Urothelium cell line (cell line): ENCODE measurements around the gene CEP72.
"Not testable (repeated sequence)": the region's sequence is repeated elsewhere in the genome, so short reads cannot be mapped to it uniquely, and the experiment has no call there.

ENCODE experiments used
- DNase-seq: peaks from one replicate; pipeline ENCODE4 v3.0.0; 2011; ENCODE audit warnings: low spot score, mixed read lengths
- FAIRE-seq: peaks from 2 replicates; lab custom pipeline; 2011; peaks lifted over from hg19 to GRCh38; lab: Jason Lieb, UNC

CEP72 gene, protein sequence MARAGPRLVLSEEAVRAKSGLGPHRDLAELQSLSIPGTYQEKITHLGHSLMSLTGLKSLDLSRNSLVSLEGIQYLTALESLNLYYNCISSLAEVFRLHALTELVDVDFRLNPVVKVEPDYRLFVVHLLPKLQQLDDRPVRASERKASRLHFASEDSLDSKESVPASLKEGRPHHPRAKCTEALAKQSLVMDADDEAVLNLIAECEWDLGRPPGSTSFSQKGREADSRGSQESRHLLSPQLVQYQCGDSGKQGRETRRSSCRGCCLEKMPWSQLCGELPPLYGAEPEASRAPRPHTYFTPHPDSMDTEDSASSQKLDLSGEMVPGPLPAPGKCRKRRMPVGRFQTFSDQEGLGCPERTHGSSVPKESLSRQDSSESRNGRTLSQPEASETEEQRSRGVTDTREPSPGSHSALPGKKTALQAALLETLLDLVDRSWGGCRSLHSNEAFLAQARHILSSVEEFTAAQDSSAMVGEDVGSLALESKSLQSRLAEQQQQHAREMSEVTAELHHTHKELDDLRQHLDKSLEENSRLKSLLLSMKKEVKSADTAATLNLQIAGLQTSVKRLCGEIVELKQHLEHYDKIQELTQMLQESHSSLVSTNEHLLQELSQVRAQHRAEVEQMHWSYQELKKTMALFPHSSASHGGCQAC

DNA sequence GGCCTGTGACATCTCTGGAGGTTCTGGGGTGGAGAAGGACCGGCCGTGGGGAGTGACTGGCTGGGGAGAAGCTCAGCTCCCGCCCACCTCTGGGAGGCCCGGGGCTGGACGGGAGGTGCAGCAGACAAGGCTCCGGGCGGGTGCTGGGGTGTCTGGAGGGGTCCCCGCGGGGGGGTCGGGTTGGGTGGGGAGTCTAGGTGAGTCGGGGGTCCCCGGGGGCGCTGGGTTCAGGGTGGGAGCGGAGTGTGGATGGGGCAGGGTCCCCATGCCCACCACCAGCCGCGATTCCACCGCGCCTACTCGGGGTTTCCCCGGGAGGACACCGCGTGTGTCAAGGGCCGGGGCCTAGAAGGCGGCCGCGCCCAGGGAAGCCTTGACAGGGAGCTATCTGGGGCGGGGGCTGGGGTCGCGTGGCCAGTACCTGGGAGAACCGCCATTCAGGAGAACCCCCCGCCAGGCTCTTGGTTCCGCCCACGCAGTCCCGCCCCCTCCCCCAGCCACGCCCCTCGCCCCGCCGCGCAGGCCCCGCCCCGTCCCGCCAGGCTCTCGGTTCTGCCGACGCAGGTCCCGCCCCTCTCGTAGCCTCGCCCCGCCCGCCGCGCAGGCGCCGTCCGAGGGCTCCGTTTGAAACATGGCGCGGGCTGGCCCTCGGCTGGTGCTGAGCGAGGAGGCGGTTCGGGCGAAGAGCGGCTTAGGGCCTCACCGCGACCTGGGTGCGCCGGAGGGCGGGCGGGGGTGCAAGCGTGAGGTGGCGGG lies at the start of gene CEP72:
Gene CEP72 (plus strand): TSS at position 610 of the 756 bp plus-strand sequence. CDS start 22 bp downstream, at position 632.
- DNase-seq (peak; percentile 98), FAIRE-seq (peak; percentile 50)

DNA sequence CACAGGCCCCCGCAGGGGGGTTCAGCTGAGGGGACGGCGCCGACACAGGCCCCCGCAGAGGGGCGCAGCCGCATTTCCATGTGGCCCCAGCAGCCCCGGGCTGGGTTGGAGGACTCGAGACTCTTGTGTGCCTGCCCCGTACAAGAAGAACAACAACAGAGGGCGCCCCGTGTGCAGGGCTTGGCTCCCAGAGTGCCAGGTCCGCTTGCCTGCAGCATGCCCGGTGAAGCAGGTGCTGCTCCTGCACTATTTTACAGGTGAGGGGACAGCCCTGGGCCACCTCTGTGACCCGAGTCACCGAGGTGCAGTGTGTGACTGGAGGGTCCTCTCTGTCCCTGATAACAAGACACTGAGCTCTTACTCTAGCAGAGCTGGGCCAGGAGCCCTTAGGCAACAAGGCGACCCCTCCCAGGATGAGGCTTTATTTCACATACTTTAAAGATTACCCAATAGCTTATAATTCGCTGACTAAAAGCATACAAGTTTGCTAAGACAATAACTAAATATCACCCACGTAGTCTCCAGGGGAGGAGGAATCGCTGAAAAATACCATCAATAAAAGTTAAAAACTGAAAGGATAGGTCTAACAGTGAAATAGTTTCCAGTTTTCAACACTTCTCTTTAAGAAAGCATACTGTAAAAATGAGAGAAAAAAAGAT lies 46.2 kb upstream of the CEP72 start:
- DNase-seq: peak; percentile 50
- FAIRE-seq: no peak

DNA sequence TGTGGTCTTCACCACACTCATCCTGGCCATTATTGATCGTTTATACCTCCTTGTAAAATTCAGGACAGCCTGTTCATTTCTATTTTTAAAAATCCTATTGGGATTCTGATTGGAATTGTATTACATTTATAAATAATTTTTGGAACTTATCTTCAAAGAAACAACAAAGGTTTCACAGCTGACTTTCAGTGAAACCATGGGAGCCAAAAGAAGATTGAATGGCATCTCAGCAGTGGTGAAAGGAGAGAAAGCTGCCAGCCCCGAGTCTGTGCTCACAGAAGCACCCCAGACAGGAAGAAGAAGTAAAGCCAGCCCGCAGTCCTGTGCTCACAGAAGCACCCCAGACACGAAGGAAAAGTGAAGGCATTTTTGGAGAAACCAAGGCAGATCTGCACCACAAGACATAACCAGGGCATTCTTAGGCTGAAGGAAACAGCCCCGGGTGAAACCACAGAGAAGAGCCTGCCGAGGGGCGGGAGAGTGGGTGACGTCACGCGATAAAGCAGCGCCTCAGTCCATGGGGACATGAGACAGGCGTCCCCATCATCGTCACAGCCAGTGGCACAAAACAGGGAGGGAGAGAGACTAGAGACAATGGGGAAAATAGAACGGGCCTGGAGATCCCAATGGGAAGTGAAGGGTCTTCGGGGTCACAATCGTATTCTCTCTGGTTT lies 45.4 kb upstream of the CEP72 start:
- FAIRE-seq (no peak), DNase-seq (no peak)

DNA sequence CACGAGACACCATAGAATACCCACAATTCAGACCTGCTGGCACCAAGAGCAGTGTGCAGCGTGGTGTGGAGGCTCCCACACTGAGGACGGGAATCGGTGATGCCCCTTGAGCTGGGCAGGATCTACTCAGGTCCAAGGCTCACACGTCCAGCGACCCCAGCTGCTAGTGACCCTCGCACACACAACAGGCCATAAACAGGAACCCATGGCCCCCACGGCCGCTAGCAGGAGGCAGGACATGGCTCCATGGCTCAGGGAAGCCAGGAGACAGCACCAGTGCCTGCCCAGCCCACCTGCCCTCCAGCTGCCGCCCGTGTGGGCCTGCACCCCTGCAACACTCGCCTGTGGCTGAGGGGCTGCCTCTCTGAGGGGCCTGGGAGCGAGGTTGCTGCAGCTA lies 44.5 kb upstream of the CEP72 start:
- FAIRE-seq: no peak
- no peak for DNase-seq

DNA sequence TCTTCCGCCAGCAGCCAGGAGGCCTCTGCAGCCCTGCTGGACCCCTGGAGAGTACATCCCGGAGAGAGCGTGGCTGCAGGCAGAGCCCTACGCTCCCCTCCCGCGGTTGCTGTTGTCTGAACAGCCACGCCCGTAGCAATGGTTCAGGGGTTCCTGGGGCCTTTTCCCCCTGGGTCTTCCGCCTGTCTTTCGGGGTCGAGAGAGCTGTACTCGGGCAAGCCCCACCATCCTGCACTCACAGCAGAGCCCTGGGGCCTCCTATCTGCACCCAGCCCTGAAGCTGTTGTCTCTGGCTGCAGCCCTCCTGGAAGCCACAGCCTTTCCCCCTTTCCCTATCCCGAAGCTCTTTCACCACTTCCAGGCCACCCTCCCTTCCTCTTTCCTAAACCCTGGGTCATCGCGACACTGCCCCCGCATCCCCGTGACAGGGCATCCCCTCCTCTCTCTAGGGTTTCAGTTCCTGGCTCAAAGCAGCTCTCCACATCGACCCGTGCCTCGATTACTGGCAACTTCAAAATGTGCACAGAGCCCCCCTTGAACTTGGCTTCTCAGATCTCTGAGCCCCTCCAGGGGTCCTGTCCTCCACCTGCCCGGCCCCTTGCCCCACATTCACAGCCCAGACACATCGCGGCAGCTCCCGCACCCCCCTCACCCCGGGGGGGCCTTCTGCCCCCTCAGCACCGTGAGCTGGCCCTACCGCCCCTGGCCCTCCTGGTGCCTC lies 43.9 kb upstream of the CEP72 start:
- no peak for DNase-seq
- no peak for FAIRE-seq

DNA sequence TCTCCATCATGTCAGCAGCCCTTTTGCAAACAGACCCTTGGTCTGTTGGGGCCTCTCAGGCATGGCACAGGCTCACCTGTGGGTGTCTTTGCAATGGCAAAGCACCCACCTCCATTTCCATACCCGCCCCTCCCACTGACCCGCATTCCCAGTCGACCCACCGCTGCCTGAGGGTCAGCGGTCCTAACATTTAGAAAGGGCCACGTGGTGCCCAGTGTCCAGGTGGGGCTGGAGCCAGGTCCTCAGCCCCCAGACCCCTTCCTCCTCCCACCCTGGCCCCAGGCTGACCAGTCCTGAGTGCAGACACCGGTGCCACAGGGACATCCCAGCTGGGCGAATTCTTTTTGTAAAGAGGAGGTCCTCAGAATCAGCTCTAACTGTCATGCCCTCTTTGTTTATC lies 43.3 kb upstream of the CEP72 start:
- DNase-seq: no peak
- no peak for FAIRE-seq

DNA sequence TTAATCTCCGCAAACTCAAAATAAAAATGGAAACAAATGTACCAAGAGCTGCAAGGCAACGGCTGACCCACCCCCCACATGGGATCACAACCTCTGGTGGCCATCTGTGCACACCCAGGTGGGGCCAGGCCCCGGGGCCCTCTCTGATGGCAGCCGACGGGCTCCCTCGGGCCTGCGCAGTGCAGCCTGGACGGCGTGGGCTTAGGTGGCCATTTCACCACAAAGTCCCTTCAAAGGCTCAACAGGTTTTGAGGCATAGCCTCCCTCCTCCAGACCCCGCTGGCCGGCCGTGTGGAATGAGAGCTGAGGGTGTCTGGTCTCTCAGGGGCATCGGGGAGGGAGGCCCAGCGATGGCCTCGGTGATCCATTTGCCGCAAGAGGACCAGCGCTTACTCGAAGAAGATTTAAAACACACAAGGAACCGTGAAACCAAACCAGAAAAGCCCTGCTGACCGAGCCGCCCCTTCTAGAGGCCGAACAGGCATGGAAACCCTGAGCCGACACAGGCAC lies 42.7 kb upstream of the CEP72 start:
- DNase-seq (no peak), FAIRE-seq (no peak)

DNA sequence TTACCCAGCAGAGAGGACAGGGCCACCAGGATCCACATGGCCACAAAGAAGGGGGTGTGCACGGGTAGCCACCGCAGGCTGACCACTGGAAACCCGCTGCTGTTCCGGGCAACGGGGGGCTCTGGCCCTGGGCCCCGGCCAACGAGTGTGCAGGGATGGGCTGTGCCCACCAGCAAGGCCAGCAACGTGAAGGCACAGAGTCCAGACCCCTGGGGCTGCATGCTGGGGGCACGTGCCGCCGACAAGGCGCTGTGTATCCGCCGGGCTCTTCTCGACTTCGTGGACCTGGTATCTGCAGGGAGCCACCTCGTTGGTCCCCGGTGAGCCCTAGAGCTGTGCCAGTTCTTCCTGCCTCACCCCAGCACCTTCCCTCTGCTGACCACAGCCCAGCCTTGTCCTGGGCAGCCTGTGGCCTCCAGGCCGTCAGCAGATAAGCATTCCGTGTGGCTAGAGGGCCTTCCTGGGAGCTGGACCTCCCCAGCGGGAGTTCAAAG lies 42.2 kb upstream of the CEP72 start:
- DNase-seq (no peak), FAIRE-seq (no peak)

DNA sequence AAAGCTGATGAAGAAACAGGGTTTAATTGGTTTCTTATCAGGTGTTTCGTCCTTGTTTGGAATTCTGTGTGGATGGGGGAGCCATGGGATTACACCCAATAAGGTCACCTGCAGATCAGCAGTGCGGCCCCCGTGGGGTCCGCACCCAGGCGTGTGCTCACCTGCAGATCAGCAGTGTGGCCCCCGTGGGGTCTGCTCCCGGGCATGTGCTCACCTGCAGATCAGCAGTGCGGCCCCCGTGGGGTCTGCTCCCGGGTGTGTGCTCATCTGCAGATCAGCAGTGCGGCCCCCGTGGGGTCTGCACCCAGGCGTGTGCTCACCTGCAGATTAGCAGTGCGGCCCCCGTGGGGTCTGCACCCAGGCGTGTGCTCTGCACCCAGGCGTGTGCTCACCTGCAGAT lies 41.7 kb upstream of the CEP72 start:
- FAIRE-seq: peak; percentile 59

DNA sequence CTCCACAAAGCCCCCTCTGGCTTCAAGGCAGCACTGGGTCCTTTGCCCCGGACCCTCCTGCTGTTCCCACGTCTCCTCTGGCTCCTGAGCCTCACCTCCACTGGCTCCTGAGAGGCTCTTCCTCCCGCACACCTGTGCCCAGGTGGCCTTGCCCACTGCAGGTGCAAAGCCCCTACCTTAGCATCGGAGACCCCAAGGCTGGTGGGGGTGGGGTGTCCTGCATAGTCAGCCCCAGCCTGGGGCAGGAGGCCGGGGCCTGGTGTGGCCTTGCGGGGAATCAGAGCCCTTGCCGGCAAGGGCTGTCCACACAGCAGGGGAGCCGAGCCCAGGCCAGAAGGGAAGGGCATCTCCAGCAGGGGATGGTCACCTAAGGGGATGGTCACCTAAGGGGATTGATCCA lies 41.3 kb upstream of the CEP72 start:
- no peak for FAIRE-seq

More for the DNA sequence above, 41.7 kb upstream of the CEP72 start:
- no peak for DNase-seq

DNA sequence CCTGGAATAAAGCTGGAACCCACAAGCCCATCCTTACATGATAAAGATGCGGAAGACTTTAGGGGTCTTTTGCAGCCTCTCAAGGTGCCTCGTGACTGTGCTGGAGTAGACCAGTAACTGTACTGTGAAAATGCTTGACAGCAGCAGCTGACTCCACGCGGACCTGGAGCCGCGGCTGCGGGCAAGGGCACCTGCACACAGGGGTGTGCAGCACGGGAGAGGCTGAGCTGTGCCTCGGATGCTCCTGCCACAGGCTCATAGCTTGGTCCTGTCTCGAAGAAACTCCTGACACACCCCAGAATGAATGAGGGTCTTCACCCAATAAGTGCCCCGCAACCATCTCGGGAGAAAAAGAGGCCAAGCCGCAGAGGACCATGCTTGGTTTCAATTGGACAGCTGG lies 40.3 kb upstream of the CEP72 start:
- no peak for FAIRE-seq
- DNase-seq: no peak

More for the DNA sequence above, 41.3 kb upstream of the CEP72 start:
- DNase-seq: no peak

DNA sequence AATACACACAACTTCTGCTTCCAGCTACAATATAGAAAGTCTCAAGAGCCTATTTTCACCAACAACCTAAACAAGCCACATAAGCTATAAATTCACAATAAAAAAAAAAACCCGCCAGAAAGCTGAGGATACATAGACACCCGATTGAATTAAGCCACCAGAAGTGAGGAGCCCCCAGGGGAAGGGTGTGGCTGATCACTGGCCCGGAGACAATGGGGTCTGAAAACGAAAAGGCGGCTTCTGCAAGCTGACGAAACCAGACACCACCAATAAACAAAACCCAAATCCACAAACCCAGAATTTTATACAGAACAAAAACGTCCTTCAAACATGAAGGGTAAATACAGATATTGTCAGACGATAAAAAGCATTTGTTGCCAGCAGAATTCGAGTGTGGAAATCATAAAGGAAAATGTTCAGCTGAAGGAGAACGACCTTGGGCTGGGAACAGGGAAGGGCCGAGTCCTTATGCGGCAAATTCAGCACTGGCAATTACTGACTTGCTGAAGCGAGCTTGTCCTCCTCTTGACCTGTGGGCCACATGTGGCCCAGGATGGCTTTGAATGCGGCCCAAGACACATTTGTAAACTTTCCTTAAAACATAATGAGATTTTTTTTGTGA lies 39.6 kb upstream of the CEP72 start:
- no peak for FAIRE-seq
- DNase-seq: no peak

DNA sequence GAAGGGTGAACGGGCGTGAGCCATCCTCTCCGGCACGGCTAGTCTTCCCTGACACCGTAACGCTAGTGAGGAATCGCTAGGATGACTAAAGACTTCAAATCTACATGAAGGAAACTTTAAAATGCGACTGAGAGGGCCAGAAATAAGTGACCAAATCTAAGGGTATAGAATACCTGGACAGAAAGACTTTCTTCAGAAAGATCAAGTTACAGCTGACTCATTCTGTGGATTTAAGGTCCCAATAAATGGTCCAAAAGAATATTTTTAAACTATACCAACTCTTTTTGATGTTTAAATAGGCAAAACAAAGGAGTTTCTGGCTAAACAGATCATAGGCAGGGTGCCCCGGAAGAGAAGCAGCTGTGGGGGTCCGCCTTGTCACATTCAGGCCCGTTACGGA lies 38.9 kb upstream of the CEP72 start:
- FAIRE-seq: no peak
- no peak for DNase-seq

DNA sequence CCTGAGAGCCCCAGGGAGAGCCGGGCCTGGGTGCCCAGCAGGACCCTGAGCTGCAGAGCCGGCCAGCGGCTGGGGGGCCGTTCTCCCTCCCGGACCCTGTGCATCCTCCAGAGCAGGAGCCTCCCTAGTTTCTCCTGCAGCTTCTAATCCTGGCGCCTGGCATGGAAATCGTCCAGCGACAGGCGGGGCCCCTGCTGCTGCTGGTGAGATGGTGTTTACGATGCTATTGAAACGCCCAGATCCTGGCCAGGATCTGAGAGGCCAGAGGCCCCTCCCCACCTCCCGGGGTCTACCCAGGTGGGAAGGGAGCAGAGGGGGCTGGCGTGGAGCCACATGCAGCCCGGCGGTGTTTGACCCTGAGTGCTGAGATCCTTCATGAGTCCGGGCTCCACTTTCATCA lies 38.2 kb upstream of the CEP72 start:
- DNase-seq (no peak), FAIRE-seq (no peak)

DNA sequence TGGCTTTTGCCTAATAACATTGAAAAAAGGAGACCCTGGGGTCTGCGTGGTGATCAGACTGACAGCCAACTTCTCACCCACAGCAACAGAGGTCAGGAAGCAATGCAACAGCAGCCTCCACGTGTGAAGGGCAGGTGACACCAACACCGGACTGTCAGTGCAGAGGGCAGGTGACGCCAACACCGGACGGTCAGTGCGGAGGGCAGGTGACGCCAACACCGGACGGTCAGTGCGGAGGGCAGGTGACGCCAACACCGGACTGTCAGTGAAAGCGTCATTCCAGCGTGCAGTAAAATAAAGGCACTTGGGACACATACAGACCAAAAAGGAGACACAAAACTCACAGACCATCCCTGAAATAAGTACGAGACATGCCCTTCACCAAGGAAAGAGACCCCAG lies 37.2 kb upstream of the CEP72 start:
- no peak for DNase-seq
- FAIRE-seq: peak; percentile 74

DNA sequence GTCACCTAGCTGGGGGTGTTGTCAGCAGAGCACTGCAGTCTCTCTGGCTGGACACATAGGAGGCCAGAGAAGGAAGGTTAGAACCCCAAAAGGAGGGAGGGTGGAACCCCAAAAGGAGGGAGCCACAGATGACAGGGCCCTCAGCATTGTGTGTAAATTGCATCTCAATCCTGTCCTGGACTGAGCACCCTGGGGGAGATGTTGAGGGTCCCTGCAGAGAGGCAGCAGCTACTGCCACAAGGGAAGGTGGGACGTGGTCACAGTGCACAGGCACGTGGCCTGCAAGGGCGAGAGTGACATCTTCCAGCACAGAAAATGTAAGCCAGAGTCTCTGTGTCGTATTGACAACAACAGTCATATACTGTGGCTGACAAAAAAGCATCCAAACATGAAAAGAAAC lies 36.5 kb upstream of the CEP72 start:
- no peak for FAIRE-seq
- no peak for DNase-seq

DNA sequence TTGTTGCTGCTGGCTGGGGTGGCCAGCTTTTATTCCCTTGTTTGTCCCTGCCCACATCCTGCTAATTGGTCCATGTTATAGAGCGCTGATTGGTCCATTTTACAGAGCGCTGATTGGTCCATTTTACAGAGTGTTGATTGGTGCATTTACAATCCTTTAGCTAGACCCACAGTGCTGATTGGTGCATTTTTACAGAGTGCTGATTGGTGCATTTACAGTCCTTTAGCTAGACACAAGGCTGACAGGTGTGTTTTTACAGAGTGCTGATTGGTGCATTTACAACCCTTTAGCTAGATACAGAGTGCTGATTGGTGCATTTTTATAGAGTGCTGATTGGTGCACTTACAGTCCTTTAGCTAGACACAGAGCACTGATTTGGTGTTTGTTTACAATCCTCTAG lies 34.9 kb upstream of the CEP72 start:
- not testable (repeated sequence) for FAIRE-seq, DNase-seq

DNA sequence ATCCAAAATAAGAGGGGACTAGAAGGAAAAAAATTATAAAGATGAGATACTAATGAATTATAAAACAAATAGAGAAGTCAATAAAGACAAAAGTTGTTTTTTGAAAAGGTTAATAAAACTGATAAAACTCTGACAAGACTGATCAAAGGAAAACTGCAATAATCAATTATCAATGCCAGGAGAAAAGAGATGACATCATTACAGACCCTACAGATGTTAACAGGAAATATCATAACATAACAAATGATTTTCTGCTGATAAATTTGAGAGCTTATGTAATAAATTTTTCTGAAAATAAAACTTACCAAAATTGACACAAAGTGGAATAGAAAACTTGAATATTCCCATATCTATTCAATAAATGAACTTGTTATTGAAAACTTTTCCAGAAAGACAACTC lies 34.3 kb upstream of the CEP72 start:
- FAIRE-seq (no peak), DNase-seq (no peak)

DNA sequence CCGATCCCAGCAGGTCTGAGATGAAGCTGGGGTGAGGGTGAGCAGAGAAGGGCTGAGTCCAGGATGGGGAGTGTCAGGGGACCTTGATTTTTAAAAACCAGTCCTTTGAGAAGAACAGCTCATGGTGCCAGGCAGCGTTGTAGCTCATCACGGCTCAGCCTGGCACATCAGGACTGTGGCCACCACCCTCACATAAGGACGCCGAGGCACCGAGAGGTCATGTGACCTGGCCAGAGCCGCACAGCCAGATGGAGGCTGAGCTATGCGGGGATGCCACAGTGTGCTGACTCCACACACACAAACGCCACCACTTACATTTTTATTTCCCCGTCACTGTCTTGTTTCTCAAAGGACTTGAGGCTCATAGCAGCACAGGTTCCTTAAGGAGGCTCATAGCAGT lies 32.9 kb upstream of the CEP72 start:
- FAIRE-seq (no peak), DNase-seq (no peak)
